ENCODE measurements around the gene GNL2.
A peak's percentile ranks its signal among the peaks of the same experiment; 100 is the strongest.

Gene GNL2

GRCh38 chr1:37605061-37605650, 9.4 kb upstream of the GNL2 start:
- ChIA-PET POLR2A (interaction anchor here (0.7 to 1.5 kb wide), 2 partner anchors 9 to 88 kb away, joined by 3 read pairs; no protein-coding TSS in a partner anchor), CTCF (interaction anchor here (4.2 kb wide), 1 partner anchor 77 kb away, joined by 57 read pairs; no protein-coding TSS in a partner anchor)
- TF ChIP-seq FOXM1 (IDR thresholded peaks at IDR 0.05; ENCODE audit: borderline replicate concordance) (no peak), HDGF (IDR thresholded peaks at IDR 0.05; ENCODE audit: borderline replicate concordance) (no peak), ARNT (IDR thresholded peaks at IDR 0.05) (no peak), NFRKB (IDR thresholded peaks at IDR 0.05) (no peak), SUZ12 (IDR thresholded peaks at IDR 0.05) (no peak), LEF1 (IDR thresholded peaks at IDR 0.05; ENCODE audit: borderline replicate concordance) (no peak), PKNOX1 (IDR thresholded peaks at IDR 0.05) (no peak), CTBP1 (IDR thresholded peaks at IDR 0.05; ENCODE audit: borderline replicate concordance) (no peak), ZNF384 (IDR thresholded peaks at IDR 0.05) (no peak), TARDBP (IDR thresholded peaks at IDR 0.05) (no peak), BHLHE40 (IDR thresholded peaks at IDR 0.05; ENCODE audit: borderline replicate concordance) (no peak), FOXK2 (IDR thresholded peaks at IDR 0.05) (no peak), ELF4 (IDR thresholded peaks at IDR 0.05) (no peak), FOXA1 (IDR thresholded peaks at IDR 0.05) (no peak)
- DNase-seq (ENCODE audit: extremely low spot score): no peak

GRCh38 chr1:37602750-37603694, 7.3 kb upstream of the GNL2 start:
- DNase-seq (ENCODE audit: extremely low spot score): peak; percentile 75
- CTCF ChIA-PET: interaction anchor here (0.5 to 4.2 kb wide), 21 partner anchors 9 to 1303 kb away, joined by 3 to 57 read pairs (median 4); a partner anchor contains a TSS
- TF ChIP-seq FOXK2 (IDR thresholded peaks at IDR 0.05) (no peak), CTBP1 (IDR thresholded peaks at IDR 0.05; ENCODE audit: borderline replicate concordance) (no peak), L3MBTL2 (conservative IDR thresholded peaks at IDR 0.05) (no peak), TARDBP (IDR thresholded peaks at IDR 0.05) (no peak), HDGF (IDR thresholded peaks at IDR 0.05; ENCODE audit: borderline replicate concordance) (no peak), BHLHE40 (IDR thresholded peaks at IDR 0.05; ENCODE audit: borderline replicate concordance) (no peak), PKNOX1 (IDR thresholded peaks at IDR 0.05) (no peak), ZNF384 (IDR thresholded peaks at IDR 0.05) (no peak), FOXM1 (IDR thresholded peaks at IDR 0.05; ENCODE audit: borderline replicate concordance) (no peak)
- POLR2A ChIA-PET: interaction anchor here (1.1 to 2.3 kb wide), 3 partner anchors 81 to 256 kb away, joined by 3 to 8 read pairs (median 4); partner anchors contain the start of gene MTF1

- ChIA-PET POLR2A (no interaction called here), CTCF (interaction anchor here (0.6 to 1.1 kb wide), 2 partner anchors 75 to 81 kb away, joined by 3 to 5 read pairs; no protein-coding TSS in a partner anchor)
- no peak for DNase-seq (ENCODE audit: extremely low spot score)
- no peak for TF ChIP-seq SP1 (IDR thresholded peaks at IDR 0.05)
- TF ChIP-seq LEF1 (IDR thresholded peaks at IDR 0.05; ENCODE audit: borderline replicate concordance): no peak
- no peak for TF ChIP-seq HDGF (IDR thresholded peaks at IDR 0.05; ENCODE audit: borderline replicate concordance)
- TF ChIP-seq SUZ12 (IDR thresholded peaks at IDR 0.05): no peak
- TF ChIP-seq FOXM1 (IDR thresholded peaks at IDR 0.05; ENCODE audit: borderline replicate concordance): no peak
- TF ChIP-seq ELF4 (IDR thresholded peaks at IDR 0.05): no peak
- TF ChIP-seq PKNOX1 (IDR thresholded peaks at IDR 0.05): no peak
- TF ChIP-seq FOXA1 (IDR thresholded peaks at IDR 0.05): no peak
- no peak for TF ChIP-seq TARDBP (IDR thresholded peaks at IDR 0.05)
- TF ChIP-seq ARNT (IDR thresholded peaks at IDR 0.05): no peak
- no peak for TF ChIP-seq BHLHE40 (IDR thresholded peaks at IDR 0.05; ENCODE audit: borderline replicate concordance)
- no peak for TF ChIP-seq NFRKB (IDR thresholded peaks at IDR 0.05)
These were observed 5.7 kb upstream of the GNL2 start for GRCh38 chr1:37601441-37601840.

- CTCF ChIA-PET: interaction anchor here (1.2 kb wide), 1 partner anchor 82 kb away, joined by 4 read pairs; no protein-coding TSS in a partner anchor
- no peak for TF ChIP-seq NFRKB (IDR thresholded peaks at IDR 0.05)
- TF ChIP-seq FOXA1 (IDR thresholded peaks at IDR 0.05): no peak
- no peak for TF ChIP-seq CTBP1 (IDR thresholded peaks at IDR 0.05; ENCODE audit: borderline replicate concordance)
- TF ChIP-seq SP1 (IDR thresholded peaks at IDR 0.05): no peak
- TF ChIP-seq ARNT (IDR thresholded peaks at IDR 0.05): no peak
- TF ChIP-seq ELF4 (IDR thresholded peaks at IDR 0.05): no peak
- no peak for TF ChIP-seq LEF1 (IDR thresholded peaks at IDR 0.05; ENCODE audit: borderline replicate concordance)
- no peak for TF ChIP-seq BHLHE40 (IDR thresholded peaks at IDR 0.05; ENCODE audit: borderline replicate concordance)
- TF ChIP-seq TARDBP (IDR thresholded peaks at IDR 0.05): no peak
- TF ChIP-seq HDGF (IDR thresholded peaks at IDR 0.05; ENCODE audit: borderline replicate concordance): no peak
- TF ChIP-seq ZNF384 (IDR thresholded peaks at IDR 0.05): no peak
- no peak for TF ChIP-seq SUZ12 (IDR thresholded peaks at IDR 0.05)
- no peak for TF ChIP-seq PKNOX1 (IDR thresholded peaks at IDR 0.05)
- no peak for TF ChIP-seq FOXK2 (IDR thresholded peaks at IDR 0.05)
- no peak for TF ChIP-seq L3MBTL2 (conservative IDR thresholded peaks at IDR 0.05)
- no peak for TF ChIP-seq FOXM1 (IDR thresholded peaks at IDR 0.05; ENCODE audit: borderline replicate concordance)
- POLR2A ChIA-PET: interaction anchor here (1.5 kb wide), 1 partner anchor 91 kb away, joined by 4 read pairs; a partner anchor contains a TSS
- no peak for DNase-seq (ENCODE audit: extremely low spot score)
These were observed 4.2 kb upstream of the GNL2 start for GRCh38 chr1:37599940-37600339.
